Measurements from ENCODE around the gene IFT80.

IFT80 gene

DNA sequence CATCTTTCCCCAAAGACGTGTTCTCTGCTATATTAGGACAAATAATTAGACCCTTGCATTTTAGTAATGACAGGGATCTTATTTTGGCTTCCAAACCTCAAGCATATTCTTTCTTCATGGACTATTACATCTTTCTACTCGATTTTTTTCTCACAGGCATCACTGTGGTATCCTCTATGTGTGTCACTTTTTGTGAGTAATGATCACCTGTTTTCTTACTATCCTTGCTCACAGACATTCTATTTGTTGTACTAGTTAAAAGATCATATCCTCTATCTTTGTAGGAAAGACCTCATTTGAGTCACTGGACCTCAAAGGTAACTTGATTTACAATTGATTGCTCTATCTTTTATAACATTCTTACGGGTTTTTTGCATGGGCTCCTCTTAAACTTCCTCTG lies 167.0 kb downstream of the IFT80 start:
- H3K4me3 ChIP-seq (ENCODE audit: low read length) = no peak overlapping the region
- TF ChIP-seq ZNF274 (IDR thresholded peaks at IDR 0.05; ENCODE audit: low read depth, low read length) = no peak

DNA sequence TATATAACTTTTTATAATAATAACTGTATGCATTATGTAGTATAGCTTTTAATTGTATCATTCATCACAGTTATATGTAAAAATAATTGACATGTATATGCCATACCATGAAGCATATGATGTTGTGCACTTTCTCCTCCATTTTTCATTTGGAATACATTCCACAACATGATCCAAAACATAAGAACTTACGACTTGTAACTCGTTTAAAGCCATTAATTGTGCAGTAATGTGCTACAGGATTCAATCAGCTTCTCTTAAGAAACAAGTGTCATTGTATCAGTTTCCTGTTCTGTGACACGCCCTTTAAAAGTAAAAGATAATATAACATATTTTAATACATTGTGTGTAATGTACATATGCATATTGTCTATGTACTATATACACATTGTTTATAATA lies 171.6 kb downstream of the IFT80 start:
- TF ChIP-seq ZNF274 (IDR thresholded peaks at IDR 0.05; ENCODE audit: low read depth, low read length) = no peak
- H3K4me3 ChIP-seq (ENCODE audit: low read length) = no peak overlapping the region

DNA sequence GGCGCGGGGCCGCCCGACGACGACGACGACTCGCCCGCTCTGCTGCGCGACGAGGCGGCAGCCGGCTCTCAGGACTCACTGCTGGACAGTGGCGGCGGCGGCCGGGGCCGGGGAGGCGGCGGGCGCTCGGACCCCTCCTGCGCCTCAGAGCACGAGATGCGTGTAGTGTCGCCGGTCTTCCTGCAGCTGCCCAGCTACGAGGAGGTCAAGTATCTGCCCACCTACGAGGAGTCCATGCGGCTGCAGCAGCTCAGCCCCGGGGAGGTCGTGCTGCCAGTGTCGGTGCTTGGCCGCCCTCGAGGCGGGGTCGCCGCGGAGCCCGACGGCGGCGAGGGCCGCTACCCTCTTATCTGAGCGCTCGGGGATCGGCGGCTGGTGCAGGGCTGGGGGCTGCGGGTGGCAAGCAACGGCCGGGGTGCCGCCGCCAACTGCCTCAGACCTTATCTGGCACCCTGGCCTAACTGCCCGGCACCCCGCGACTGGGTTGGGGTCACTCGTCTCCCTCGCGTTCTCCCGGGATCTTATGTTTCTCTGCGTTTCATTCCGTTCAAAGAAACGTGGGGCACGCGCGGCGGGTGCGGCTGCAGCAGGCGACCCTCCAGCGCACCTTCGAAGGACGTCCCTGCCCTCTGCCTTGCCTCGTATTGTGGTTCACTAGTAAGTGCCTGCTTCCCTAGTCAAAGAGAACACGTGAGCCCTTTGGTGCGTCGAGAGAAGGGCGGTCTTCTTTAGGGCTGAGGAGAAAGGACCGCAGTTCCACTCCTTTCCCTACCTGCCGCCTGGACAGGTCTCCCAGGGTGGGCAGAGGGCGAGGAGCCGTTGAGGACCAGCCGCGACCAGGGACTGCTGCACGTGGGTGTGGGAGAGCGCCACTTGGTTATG lies 172.8 kb downstream of the IFT80 start:
- no peak for TF ChIP-seq ZNF274 (IDR thresholded peaks at IDR 0.05; ENCODE audit: low read depth, low read length)
- H3K4me3 ChIP-seq (ENCODE audit: low read length) = peak overlapping the region; percentile 60; the same call in 1 of the 2 replicates

DNA sequence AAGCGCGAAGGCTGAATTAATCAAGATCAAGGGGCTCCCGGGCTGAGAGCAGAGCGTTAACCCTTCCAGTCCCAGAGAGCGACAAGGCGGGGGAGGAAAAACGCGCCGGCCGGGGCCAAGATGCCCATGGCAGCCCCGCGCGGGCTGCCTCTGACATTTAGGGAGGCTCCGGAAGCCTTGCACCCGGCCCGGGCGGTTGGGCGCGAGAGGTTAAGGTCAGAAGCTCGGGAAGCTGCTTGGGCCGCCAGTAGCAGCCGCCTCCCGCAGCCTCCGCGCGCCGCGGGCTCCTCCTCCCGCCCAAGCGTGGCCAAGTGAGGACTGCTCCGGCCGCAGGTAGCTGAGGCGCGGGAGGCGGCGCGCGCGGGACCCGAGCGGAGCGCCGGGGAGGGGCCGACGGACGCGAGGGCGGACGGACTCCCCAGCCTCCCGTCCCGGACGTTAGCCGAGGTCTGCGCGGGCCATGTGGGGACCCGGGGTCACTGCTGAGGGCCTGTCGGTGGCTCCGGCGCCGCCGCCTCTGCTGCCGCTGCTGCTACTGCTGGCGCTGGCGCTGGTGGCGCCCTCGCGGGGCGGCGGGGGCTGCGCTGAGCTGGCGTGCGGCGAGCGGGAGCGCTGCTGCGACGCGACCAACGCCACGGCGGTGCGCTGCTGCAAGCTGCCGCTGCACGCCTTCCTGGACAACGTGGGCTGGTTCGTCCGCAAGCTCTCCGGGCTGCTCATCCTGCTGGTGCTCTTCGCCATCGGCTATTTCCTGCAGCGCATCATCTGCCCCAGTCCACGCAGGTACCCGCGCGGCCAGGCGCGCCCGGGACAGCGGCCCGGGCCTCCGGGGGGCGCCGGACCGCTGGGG lies 173.6 kb downstream of the IFT80 start, which contains the start of gene C3orf80:
TSS of gene C3orf80 (plus strand) at position 247 of the 850 bp plus-strand sequence. CDS start at position 461, 214 bp downstream.
- TF ChIP-seq ZNF274 (IDR thresholded peaks at IDR 0.05; ENCODE audit: low read depth, low read length) = no peak

DNA sequence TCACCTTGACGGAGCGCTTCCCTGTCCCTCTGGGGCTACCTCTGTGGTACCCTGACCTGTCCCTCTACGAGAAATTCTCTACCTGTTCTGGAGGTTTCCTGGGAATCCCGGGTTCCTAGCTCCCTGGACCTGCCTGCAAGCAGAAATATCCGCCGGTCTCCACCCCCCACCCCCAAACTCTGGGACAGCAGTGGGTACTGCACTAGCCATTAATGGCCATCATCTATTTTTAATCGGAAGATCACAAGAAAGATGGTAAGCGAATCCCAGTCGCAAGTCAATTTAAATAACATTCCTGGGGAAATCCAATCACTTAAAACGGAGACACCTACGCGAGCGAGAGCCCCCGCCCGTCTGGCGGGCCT lies 174.2 kb downstream of the IFT80 start:
- TF ChIP-seq ZNF274 (IDR thresholded peaks at IDR 0.05; ENCODE audit: low read depth, low read length) = no peak
- H3K4me3 ChIP-seq (ENCODE audit: low read length) = peak overlapping the region; percentile 60; the same call in 1 of the 2 replicates

More for the DNA sequence above, 173.6 kb downstream of the IFT80 start, which contains the start of gene C3orf80:
- H3K4me3 ChIP-seq (ENCODE audit: low read length) = peak within 1 kb of the TSS; percentile 60; the same call in 1 of the 2 replicates

DNA sequence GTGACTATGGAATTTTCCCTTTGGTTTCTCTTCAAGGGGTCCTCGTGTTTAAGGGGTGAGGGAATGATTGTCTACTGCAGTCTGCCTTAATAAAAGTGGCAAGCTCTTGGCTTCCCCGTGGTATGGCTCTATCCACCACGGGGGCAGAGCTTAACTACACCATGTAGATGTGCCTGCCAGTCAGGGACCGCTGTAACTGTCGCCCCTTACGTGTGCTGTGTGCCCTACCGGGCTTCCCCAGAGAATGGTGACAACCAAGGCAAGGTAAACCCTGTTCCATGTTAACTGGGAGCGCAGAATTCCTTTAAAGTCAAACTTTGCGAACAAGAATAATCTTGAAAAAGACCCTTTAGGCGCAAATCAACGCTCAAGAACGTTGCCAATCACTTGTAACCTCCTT lies 174.8 kb downstream of the IFT80 start:
- no peak for TF ChIP-seq ZNF274 (IDR thresholded peaks at IDR 0.05; ENCODE audit: low read depth, low read length)
- no peak overlapping the region for H3K4me3 ChIP-seq (ENCODE audit: low read length)

DNA sequence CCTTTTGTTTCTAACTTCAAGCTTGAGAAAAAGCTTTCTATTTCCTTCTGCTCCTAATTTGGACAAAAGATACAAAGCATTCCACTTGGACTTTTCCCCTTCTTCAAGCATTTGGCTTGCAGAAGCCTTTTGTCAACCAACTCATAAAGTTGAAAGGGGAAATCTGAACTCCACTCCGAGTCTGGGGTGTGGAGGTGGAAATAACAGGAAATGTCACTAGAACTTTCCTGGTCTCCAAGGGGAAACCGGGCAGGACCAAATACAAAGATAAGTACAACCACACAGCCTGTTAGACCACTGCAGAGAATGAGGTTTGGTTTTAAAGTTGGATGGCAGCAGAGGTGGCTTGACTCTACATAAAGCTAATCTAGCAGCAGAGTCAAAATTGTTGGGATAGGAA lies 178.0 kb downstream of the IFT80 start:
- no peak for TF ChIP-seq ZNF274 (IDR thresholded peaks at IDR 0.05; ENCODE audit: low read depth, low read length)
- no peak overlapping the region for H3K4me3 ChIP-seq (ENCODE audit: low read length)

DNA sequence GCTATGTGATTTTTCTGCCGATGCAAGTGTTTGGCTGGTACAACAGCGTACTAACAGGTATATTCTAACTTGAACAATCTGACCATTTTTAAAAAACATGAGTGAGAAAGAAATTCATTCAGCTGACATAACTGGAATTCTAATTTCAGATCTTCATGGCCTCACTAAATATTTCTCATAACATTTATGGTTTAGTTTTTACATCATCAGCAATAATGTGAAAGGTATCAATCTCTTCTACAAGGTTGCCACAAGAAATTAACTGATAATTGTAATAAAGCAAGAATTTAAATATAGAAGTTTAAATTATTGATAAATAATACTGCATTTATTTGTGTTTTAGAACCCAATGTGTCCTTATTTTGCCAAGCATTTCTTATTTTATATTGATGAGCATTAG lies 179.0 kb downstream of the IFT80 start:
- no peak overlapping the region for H3K4me3 ChIP-seq (ENCODE audit: low read length)
- no peak for TF ChIP-seq ZNF274 (IDR thresholded peaks at IDR 0.05; ENCODE audit: low read depth, low read length)

DNA sequence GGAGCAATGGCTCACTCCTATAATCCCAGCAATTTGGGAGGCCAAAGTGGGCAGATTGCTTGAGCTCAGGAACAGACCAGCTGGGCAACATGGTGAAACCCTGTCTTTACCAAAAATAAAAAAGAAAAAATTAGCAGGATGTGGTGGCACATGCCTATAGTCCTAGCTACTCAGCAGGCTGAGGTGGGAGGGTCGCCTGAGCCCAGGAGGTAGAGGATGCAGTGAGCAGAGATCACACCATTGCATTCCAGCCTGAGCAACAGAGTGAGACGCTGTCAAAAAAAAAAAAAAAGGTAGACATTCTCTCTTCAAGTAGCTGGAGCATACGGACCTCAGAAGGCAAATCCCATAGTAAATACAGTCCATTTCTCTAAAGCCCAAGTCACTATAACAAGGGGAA lies 180.9 kb downstream of the IFT80 start:
- TF ChIP-seq ZNF274 (IDR thresholded peaks at IDR 0.05; ENCODE audit: low read depth, low read length) = no peak
- no peak overlapping the region for H3K4me3 ChIP-seq (ENCODE audit: low read length)

DNA sequence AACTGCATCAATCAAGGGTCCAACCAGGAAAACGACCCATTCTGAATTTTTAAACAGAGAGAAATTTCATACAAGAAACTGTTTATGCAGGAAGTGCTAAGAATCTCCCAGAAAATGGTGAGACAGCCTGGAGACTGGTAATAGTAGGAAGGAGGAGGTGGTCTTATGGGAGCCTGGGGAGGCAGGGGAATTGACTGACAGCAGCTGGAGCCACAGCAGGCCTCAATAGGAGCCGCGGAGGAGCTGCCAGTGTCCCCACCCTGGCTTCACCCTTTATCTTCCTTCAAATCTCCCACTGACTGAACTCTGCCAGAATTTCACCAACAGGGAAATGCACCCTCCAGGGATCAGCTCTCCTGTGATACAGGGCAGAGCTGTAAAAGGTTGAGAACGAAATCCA lies 181.3 kb downstream of the IFT80 start:
- no peak overlapping the region for H3K4me3 ChIP-seq (ENCODE audit: low read length)
- no peak for TF ChIP-seq ZNF274 (IDR thresholded peaks at IDR 0.05; ENCODE audit: low read depth, low read length)

DNA sequence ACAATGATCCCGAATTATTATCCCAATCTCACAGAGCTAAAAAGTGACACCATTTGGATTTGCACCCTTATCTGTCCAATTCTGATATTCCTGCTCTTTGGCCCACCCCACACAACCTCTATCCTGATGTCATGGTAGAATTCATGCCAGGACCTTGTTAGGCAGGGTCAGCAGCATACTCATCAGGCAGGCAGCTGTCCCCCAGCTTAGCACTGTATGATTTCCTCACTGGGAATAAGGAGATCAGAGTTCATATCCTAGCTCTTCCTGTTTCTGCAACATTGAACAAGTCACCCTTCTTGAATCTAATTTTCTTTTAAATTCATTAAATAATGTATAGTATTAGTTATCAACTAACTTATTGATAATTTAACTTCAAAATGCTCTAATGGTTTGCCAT lies 185.8 kb downstream of the IFT80 start:
- no peak for TF ChIP-seq ZNF274 (IDR thresholded peaks at IDR 0.05; ENCODE audit: low read depth, low read length)
- H3K4me3 ChIP-seq (ENCODE audit: low read length) = no peak overlapping the region

DNA sequence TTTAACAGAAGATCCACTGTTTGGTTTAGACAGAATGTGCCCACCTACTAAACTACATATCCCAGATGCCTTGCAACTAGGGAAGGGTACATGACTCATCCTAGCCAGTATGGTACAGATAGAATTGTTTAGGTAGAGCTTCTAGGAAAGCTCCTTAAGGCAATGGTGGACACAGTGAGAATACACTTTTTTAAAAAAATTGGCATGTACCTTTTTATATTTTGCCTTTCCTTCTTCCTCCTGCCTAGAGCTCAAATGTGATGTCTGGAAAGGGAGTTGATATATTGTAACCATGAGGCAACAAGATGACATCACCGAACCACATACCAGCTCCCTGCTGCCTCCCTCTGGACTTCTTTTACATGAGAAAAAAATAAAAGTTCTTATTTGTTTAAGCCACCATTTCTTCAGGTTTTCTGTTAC lies 188.2 kb downstream of the IFT80 start:
- H3K4me3 ChIP-seq (ENCODE audit: low read length) = no peak overlapping the region
- no peak for TF ChIP-seq ZNF274 (IDR thresholded peaks at IDR 0.05; ENCODE audit: low read depth, low read length)

DNA sequence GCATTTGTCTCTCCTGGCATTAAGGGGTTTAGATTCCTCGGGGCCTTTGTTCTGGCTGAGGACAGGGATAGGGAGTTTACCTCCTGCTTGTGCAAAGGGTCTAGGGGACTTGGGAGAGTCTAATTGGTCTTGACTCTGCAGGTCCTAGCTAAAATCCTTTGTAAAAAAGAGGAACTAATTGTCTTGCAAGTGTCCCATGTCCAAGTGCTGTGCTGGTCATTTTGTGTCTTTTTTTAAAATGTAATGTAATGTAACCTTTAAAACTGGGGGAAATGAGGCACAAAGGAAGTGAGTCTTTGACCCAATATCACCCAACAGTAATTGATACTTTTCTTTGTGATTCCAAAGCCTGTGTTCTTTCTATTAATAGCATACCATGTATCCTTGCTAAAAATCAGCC lies 188.7 kb downstream of the IFT80 start:
- H3K4me3 ChIP-seq (ENCODE audit: low read length) = no peak overlapping the region
- no peak for TF ChIP-seq ZNF274 (IDR thresholded peaks at IDR 0.05; ENCODE audit: low read depth, low read length)

Measured in GM08714 (cell line).